Suprapubic skin (tissue), 4 donors: Measurements from ENCODE around the gene TXN2.

ENCODE experiments used
- EP300 ChIP-seq: sonication (generic); formaldehyde crosslinking; IDR thresholded peaks from one replicate; pipeline ENCODE4 v1.6.1; 2017; ENCODE audit warnings: antibody characterized with exemption
- POLR2A ChIP-seq, 2 donors: fragments of 450-650 bp; IDR thresholded peaks; one replicate each; pipeline ENCODE4 v1.6.1; 2017; ENCODE audit warnings: antibody characterized with exemption in 2 of 2, mild to moderate bottlenecking in 2 of 2, moderate library complexity in 2 of 2
- POLR2AphosphoS5 ChIP-seq, 3 donors: sonication (generic); formaldehyde crosslinking; IDR thresholded peaks; one replicate each; pipeline ENCODE4 v1.6.1; 2017; ENCODE audit warnings: antibody characterized with exemption in 3 of 3
- TF ChIP-seq, protein P1 (sequence below), 2 donors: fragments of 200-600 bp in 1 of 2; fragments of 450-650 bp in 1 of 2; sonication (generic) in 1 of 2; IDR thresholded peaks; one replicate each; pipeline ENCODE4 v1.5.1; 2016 to 2019; ENCODE audit warnings: antibody characterized with exemption in 2 of 2, mild to moderate bottlenecking in 1 of 2, moderate library complexity in 1 of 2

DNA sequence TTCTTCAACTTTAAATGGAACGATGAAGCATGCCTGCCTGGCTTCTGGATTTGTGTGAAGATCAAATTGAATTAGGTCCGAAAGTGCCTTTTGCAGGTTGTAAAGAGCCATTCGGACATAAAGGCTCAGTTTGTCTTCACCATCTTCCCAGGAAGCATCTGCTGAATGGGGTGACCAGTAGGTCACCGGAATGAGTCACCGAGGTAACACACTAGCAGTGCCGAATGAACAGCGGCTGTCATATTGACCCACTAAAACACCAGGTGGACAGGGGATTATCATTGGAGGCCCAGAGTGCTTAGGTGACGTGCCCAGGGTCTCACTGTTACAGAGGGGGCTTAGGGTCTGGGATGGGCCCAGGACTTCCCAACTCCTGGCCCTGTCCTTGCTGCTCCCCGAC, 50.6 kb downstream of the TXN2 start:
- TF ChIP-seq, protein P1, sequence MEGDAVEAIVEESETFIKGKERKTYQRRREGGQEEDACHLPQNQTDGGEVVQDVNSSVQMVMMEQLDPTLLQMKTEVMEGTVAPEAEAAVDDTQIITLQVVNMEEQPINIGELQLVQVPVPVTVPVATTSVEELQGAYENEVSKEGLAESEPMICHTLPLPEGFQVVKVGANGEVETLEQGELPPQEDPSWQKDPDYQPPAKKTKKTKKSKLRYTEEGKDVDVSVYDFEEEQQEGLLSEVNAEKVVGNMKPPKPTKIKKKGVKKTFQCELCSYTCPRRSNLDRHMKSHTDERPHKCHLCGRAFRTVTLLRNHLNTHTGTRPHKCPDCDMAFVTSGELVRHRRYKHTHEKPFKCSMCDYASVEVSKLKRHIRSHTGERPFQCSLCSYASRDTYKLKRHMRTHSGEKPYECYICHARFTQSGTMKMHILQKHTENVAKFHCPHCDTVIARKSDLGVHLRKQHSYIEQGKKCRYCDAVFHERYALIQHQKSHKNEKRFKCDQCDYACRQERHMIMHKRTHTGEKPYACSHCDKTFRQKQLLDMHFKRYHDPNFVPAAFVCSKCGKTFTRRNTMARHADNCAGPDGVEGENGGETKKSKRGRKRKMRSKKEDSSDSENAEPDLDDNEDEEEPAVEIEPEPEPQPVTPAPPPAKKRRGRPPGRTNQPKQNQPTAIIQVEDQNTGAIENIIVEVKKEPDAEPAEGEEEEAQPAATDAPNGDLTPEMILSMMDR (IDR thresholded peaks at IDR 0.05): no peak
- TF ChIP-seq EP300 (no peak), POLR2A (IDR thresholded peaks at IDR 0.05) (no peak), POLR2AphosphoS5 (IDR thresholded peaks at IDR 0.05) (no peak)
